Transverse colon (tissue), 4 donors: ENCODE measurements around the gene RBM48. TPM values are rescaled to one million over a fixed set of nuclear protein-coding genes. Genes with fewer than 3 reads are reported as not detected.

ENCODE experiments used
- DNase-seq: peaks from one replicate; pipeline ENCODE4 v3.0.0-alpha.2; 2019
- H3K27ac ChIP-seq, 4 donors: fragments of 200-600 bp; sonication (generic); 2 replicates each; pipeline ENCODE4 v1.5.1; 2016 to 2018; ENCODE audit warnings: inconsistent platforms in 4 of 4
- H3K27me3 ChIP-seq: fragments of 200-600 bp; sonication (generic); 2 replicates; pipeline ENCODE4 v1.5.1; 2017; ENCODE audit warnings: inconsistent platforms
- H3K36me3 ChIP-seq, 4 donors: fragments of 200-600 bp; sonication (generic); 2 replicates each; pipeline ENCODE4 v1.5.1; 2017 to 2019; ENCODE audit warnings: inconsistent platforms in 4 of 4
- H3K4me1 ChIP-seq, 4 donors: fragments of 200-600 bp; sonication (generic); 2 replicates each; pipeline ENCODE4 v1.5.1; 2017 to 2020; ENCODE audit warnings: inconsistent platforms in 4 of 4
- H3K4me3 ChIP-seq, 4 donors: fragments of 200-600 bp; sonication (generic); 1 replicate in 1 of 4; 2 replicates in 3 of 4; pipeline versions ENCODE4 v1.5.1 to v1.6.1; 2017 to 2019; ENCODE audit warnings: inconsistent platforms in 4 of 4
- H3K9me3 ChIP-seq, 2 donors: fragments of 200-600 bp; sonication (generic); 2 replicates each; pipeline ENCODE4 v1.5.1; 2017 to 2019; ENCODE audit warnings: inconsistent platforms in 2 of 2
- CTCF ChIP-seq, 5 experiments: fragments of 200-600 bp in 3 of 5; fragments of 450-650 bp in 2 of 5; sonication (generic) in 3 of 5; IDR thresholded peaks; 1 replicate in 2 of 5; 2 replicates in 3 of 5; pipeline ENCODE4 v1.5.1; 2016 to 2017; ENCODE audit warnings: antibody characterized with exemption in 5 of 5, inconsistent platforms in 3 of 5, mild to moderate bottlenecking in 2 of 5, moderate library complexity in 1 of 5
- EP300 ChIP-seq: sonication (generic); formaldehyde crosslinking; IDR thresholded peaks from one replicate; pipeline ENCODE4 v1.6.1; 2017; ENCODE audit warnings: antibody characterized with exemption, low read depth
- POLR2A ChIP-seq: fragments of 450-650 bp; IDR thresholded peaks from one replicate; pipeline ENCODE4 v1.6.1; 2016; ENCODE audit warnings: antibody characterized with exemption, mild to moderate bottlenecking, moderate library complexity
- POLR2AphosphoS5 ChIP-seq, 3 donors: sonication (generic); formaldehyde crosslinking; IDR thresholded peaks; one replicate each; pipeline ENCODE4 v1.6.1; 2016; ENCODE audit warnings: antibody characterized with exemption in 3 of 3
- WGBS, 2 donors: methylation state at CpG; one replicate each; pipeline ENCODE4 v1.1.5; 2018; ENCODE audit warnings: low coverage in 1 of 2; 5-methylcytosine and 5-hydroxymethylcytosine counted together
- in situ Hi-C, 4 donors: fragments of 200-750 bp; cut with MboI; loops; one replicate each; pipeline versions ENCODE4 v1.15.0 to v1.15.1; 2017; ENCODE audit warnings: low sequenced_read_pairs in 3 of 4, low pct_ligation_motif_present in 1 of 4, low pct_unique_long_range_greater_than_20kb in 1 of 4
- intact Hi-C: fragments of 100-400 bp; cut with DNase I; formaldehyde crosslinking; loops from one replicate; pipeline ENCODE4 v1.15.1; 2023; ENCODE audit warnings: low total_unique reads
- total RNA-seq, 4 donors: library from RNA; depleted of rRNA; stranded (reverse); fragments of >200 nt; gene quantifications; one replicate each; pipeline ENCODE4 v1.1.0, GENCODE V29; 2016

RBM48 gene
- total RNA-seq, 4 donors from 2014 or later, result 11.5 to 19.8 (median 16.0) TPM

GRCh38 chr7:92557808-92558362, 29.3 kb downstream of the RBM48 start:
- in situ Hi-C loops, result no loop called here
- H3K36me3 ChIP-seq, result peaks cover 0 to 16% (median 4%) of the 10 kb centered on the region in 4 donors
- WGBS, 2 donors, result 87 to 97% methylated on average over 5 to 7 of the region's 7 CpGs

DNA sequence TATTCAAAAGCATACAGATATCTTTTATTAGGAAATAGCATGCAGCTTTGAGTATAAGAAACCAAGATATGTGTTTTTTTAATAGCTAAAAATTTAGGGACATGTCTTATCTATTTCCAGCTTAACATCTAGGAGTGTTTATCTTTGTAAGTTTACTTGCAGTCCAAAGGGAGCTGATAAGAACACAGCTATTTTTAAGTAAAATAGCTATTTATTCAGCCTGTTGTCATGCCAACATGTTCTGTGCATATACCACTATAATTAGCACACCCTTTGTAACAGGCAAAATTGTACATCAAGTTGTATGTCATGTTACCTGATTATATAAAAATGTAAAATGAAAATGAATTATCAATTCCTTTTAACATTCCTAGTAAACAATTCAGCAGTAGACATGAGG, 32.0 kb downstream of the RBM48 start:
- Histone ChIP-seq H3K4me3 (no peak overlapping the region), H3K27me3 (no peaks in the 10 kb centered on the region), H3K4me1 (no peaks in the 10 kb centered on the region), H3K9me3 (no peaks in the 10 kb centered on the region), H3K27ac (no peak overlapping the region), H3K36me3 (peaks cover 0 to 30% (median 7%) of the 10 kb centered on the region in 4 donors)
- TF ChIP-seq POLR2AphosphoS5 (IDR thresholded peaks at IDR 0.05), result no peak
- no peak for TF ChIP-seq EP300
- TF ChIP-seq CTCF (IDR thresholded peaks at IDR 0.05), result no peak
- TF ChIP-seq POLR2A, result no peak
- DNase-seq, result no peak
- in situ Hi-C loops, result no loop called here
- intact Hi-C loops, result no loop called here

More at GRCh38 chr7:92557808-92558362, 29.3 kb downstream of the RBM48 start:
- intact Hi-C loops, result no loop called here
- H3K9me3 ChIP-seq, result no peaks in the 10 kb centered on the region
- no peak for DNase-seq
- H3K27me3 ChIP-seq, result no peaks in the 10 kb centered on the region
- H3K4me3 ChIP-seq, result no peak overlapping the region
- no peaks in the 10 kb centered on the region for H3K4me1 ChIP-seq
- TF ChIP-seq CTCF (IDR thresholded peaks at IDR 0.05), result no peak
- no peak for TF ChIP-seq EP300
- no peak for TF ChIP-seq POLR2A
- no peak for TF ChIP-seq POLR2AphosphoS5 (IDR thresholded peaks at IDR 0.05)
- no peak overlapping the region for H3K27ac ChIP-seq

DNA sequence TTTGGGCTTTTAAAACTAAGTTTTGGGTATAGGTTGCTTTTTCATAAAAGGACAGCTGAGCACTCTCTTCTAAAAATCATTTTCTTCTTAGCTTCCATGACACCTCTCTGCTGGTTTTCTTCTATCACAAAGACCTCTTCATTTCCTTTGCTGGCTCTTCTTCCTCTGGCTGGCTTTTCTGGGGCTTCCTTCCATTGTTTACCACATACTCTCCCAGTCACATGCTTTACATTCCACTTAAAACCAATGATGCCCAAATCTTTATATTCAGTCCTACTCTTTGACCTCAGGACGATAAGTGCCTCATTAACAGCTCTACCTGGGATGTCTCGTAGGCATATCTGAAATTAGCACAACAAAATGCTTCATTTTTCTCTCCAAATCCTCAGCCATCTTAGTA, 34.8 kb downstream of the RBM48 start:
- Histone ChIP-seq H3K4me1 (no peaks in the 10 kb centered on the region), H3K9me3 (no peaks in the 10 kb centered on the region), H3K36me3 (peaks cover 0 to 52% (median 19%) of the 10 kb centered on the region in 4 donors), H3K27me3 (no peaks in the 10 kb centered on the region), H3K4me3 (no peak overlapping the region), H3K27ac (no peak overlapping the region)
- DNase-seq, result no peak
- TF ChIP-seq EP300 (no peak), CTCF (IDR thresholded peaks at IDR 0.05) (no peak), POLR2A (no peak), POLR2AphosphoS5 (IDR thresholded peaks at IDR 0.05) (no peak)
- intact Hi-C loops, result no loop called here
- 87% methylated on average over 2 of the region's 2 CpGs; no CpG with 5 or more reads in 1 of the 2 donors for WGBS, 2 donors
- in situ Hi-C loops, result no loop called here

- DNase-seq, result no peak
- Histone ChIP-seq H3K27me3 (no peaks in the 10 kb centered on the region), H3K27ac (no peak overlapping the region), H3K4me1 (no peaks in the 10 kb centered on the region), H3K4me3 (no peak overlapping the region), H3K36me3 (peaks cover 0 to 53% (median 26%) of the 10 kb centered on the region in 4 donors), H3K9me3 (no peaks in the 10 kb centered on the region)
- in situ Hi-C loops (no loop called here), intact Hi-C loops (no loop called here)
- no peak for TF ChIP-seq EP300
- no peak for TF ChIP-seq CTCF (IDR thresholded peaks at IDR 0.05)
- no peak for TF ChIP-seq POLR2AphosphoS5 (IDR thresholded peaks at IDR 0.05)
- no peak for TF ChIP-seq POLR2A
- WGBS, 2 donors, result 84 to 89% methylated on average over 3 to 6 of the region's 6 CpGs
Observed at GRCh38 chr7:92567460-92567859, 38.9 kb downstream of the RBM48 start.
